ENCODE measurements around the gene CACNB2. TPM values are rescaled to one million over a fixed set of nuclear protein-coding genes. Genes with fewer than 3 reads are reported as not detected.
"Not testable (repeated sequence)": the region's sequence is repeated elsewhere in the genome, so short reads cannot be mapped to it uniquely, and the experiment has no call there.

Gene CACNB2
- total RNA-seq, 1 experiment from 2014 or later = not detected

DNA sequence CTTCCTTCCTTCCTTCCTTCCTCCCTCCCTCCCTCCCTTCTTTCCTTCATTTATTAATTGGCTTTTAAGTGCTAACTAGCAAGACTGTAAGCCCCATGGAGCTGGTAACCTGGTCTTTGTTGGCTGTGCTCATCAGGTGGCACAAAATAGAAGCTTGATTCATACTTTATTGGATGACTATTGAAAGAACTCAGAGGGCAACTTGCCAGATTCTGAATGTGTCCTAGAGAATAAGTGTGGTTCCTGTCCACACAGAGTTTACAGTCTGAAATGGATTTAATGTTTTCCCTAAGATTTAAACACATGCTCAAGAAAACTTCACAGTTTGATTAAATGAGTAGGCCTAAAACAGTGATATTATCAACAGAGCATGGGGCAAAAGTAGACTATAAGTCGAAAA, 3.1 kb upstream of the CACNB2 start:
- DNase-seq = no peak
- Histone ChIP-seq H3K36me3 (no peaks in the 10 kb centered on the region), H3K4me3 (no peak overlapping the region)

DNA sequence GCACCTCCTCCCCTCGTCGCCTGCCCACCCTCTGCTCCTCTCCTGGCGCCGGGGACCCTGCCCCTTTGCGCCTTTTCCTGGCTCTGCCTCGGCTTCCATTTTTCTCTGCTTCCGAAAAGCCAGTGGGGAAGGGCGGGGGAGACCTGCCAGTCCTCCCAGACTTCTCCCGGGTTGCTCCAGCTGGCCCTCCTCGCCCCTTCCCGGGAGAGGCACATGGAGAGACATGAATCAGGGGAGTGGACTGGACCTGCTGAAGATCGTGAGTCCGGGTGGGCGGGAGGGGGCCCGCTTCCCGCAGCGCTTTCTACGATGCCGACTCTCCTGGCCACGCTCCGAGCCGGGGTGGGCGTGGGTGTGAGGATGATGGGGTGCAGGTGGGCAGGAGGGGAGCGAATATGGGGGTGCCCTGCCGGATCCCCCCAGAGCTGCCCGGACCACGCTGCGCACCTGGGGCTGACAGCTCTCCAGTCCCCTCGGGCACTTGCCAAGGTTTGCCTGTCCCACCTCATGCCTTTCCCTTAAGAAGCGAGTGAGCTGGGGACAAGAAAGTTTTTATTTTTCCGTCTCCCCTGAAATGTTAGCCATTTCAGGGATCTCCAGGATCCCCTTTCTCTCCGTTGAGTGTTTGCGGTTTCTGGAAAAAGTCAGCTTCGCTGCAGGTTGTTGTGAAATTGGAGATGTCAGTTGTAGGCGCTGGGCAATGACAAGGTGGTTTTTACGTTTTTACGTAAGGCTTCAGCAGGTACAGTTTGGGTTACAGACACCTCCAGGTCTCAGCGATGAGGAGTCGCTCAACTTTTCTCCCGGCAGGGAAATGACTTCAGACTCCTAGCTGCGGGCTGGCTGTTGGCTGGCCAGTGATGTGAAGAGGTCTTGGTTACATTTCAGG, 977 bp downstream of the CACNB2 start:
- H3K9me3 ChIP-seq = 0 out of 2 replicates have a peak, but pooled peaks cover 3% of the 10 kb centered on the region
- DNase-seq = no peak
- H3K4me3 ChIP-seq = peak overlapping the region; percentile 50
- no peaks in the 10 kb centered on the region for H3K27me3 ChIP-seq
- no peaks in the 10 kb centered on the region for H3K36me3 ChIP-seq

More for the DNA sequence above, 3.1 kb upstream of the CACNB2 start:
- 0 out of 2 replicates have a peak, but pooled peaks cover 3% of the 10 kb centered on the region for H3K9me3 ChIP-seq
- H3K27me3 ChIP-seq = no peaks in the 10 kb centered on the region

DNA sequence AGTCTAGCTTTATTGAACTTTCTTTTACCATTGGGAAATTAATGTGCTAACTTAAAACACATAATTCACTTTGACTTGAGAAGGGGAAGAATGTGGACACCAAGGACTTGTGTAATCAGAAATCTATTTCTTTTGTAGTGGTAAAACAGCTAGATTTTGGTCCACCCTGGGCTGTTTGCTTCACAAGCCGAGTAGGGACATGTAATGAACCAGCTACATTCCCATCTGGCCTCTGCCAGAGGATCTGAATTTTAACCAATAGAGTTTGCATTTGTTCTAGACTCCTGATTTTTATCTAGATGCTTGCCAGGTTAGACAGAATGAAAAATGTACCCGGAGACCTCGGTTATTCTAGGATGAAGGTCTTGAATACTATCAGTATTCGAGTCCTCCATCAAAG, 1.9 kb downstream of the CACNB2 start:
- H3K4me3 ChIP-seq = no peak overlapping the region
- H3K9me3 ChIP-seq = 0 out of 2 replicates have a peak, but pooled peaks cover 3% of the 10 kb centered on the region
- no peak for DNase-seq
- no peaks in the 10 kb centered on the region for H3K27me3 ChIP-seq
- no peaks in the 10 kb centered on the region for H3K36me3 ChIP-seq

DNA sequence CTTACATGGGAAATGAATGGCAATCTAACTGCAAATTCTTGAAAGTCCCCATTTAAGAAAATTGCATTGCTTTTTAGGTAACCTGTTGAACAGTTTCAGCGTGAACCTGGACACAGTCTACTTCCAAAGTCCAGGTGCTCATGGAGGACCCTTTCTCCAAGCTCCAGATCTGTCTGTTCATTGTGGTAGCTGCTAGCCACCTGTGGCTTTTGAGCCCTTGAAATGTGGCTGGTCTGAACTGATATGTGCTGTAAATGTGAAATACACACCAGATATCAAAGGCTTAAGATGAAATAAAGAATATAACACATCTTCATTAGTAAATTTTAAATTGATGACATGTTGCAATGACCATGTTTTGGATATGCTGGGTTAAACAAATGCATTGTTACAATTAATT, 4.2 kb downstream of the CACNB2 start:
- H3K4me3 ChIP-seq = no peak overlapping the region
- H3K36me3 ChIP-seq = no peaks in the 10 kb centered on the region
- no peaks in the 10 kb centered on the region for H3K27me3 ChIP-seq
- H3K9me3 ChIP-seq = no peaks in the 10 kb centered on the region
- no peak for DNase-seq

DNA sequence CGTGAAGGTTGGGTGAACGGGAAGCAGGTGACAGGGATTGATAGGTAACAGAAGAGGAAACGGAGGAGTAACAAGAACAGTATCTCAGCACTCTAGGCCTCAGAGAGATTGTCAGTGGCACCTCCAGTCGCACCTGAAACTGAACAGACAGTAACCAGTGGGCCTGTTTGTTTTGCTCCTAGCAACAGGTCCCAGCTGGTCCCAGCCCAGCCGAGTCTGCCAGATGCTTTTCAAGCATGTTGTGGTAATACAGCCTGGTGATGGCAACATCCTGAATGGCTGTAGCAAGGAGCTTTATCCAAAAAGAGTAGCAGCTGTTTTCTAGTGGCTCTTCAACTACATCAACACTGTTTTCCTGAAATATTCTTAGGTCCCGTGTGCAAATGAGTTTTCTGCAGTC, 4.7 kb downstream of the CACNB2 start:
- DNase-seq = no peak
- H3K9me3 ChIP-seq = no peaks in the 10 kb centered on the region

DNA sequence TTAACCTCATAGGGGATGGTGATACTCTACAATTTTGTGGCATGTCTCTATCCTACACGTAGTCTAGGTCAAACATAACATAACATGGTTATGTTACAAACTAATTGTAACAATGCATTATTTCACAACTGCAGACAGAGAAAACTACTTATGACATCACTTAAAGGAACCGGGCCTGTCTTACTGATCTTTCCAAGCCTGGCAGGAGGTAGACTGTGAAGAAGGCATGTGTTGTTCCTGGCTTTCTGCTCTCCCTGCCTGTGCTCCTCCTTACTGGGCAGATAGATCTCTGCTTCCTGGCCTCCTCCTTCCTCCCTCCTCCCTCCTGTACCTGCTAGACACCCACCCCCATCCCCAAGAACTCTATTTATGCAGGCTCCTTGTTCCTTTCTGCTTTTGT, 5.4 kb downstream of the CACNB2 start:
- Histone ChIP-seq H3K9me3 (no peaks in the 10 kb centered on the region), H3K4me3 (no peak overlapping the region), H3K36me3 (no peaks in the 10 kb centered on the region), H3K27me3 (no peaks in the 10 kb centered on the region)
- DNase-seq = no peak

More for the DNA sequence above, 4.7 kb downstream of the CACNB2 start:
- H3K27me3 ChIP-seq = no peaks in the 10 kb centered on the region
- no peaks in the 10 kb centered on the region for H3K36me3 ChIP-seq
- H3K4me3 ChIP-seq = no peak overlapping the region

DNA sequence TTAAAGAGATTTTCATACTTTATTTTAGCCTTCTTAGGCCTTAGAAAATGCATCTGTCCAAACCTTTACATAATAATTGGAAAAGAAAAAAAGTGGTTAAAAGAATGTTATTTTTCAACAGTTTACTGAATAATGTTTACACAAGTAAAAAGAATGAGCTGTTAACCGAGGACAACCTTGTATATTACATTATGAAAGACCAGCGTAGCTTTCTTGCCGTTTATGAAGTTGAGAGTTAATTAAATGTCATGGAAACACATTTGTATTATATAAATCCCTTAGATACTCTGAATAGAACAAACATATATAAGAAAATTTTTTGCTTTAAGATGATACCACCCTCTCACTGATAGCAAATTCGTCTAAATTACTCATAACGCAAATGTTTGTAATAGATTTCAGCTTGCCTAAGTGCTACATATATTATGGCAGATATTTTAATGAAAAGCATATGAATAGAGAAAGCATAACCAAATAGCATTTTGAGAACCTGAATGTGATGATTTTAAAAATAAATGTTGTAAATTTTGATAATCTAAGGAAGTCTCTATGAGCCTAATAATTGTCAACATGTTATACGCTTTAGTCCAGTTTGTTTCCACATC, 9.1 kb downstream of the CACNB2 start:
- DNase-seq = no peak
- Histone ChIP-seq H3K27me3 (no peaks in the 10 kb centered on the region), H3K9me3 (no peaks in the 10 kb centered on the region)

DNA sequence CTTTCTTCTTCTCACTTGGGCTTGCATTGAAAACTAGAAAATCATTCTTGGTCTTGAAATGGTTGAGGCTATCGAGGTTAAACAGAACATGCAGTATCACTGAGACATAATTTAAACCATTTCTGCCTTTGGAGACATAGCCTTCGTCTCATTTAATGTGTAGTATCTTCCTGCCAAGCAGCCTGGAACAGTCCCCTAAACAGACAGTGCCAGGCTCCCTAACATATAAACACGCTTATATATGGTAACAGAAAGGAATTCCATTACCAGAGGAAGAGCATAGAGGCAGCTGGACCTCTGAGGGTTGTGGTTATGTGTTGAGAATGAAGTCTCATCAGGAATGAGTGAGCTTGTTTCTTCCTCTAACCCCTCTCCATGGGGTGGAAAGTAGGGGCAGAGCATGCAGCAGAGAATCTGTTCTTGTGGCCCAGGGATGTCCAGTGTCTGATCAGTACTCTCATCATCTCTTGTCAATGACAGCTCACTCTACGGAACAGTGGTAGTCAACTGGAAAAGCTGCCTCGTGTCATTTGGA, 11.2 kb downstream of the CACNB2 start:
- Histone ChIP-seq H3K4me3 (no peak overlapping the region), H3K9me3 (no peaks in the 10 kb centered on the region), H3K27me3 (no peaks in the 10 kb centered on the region), H3K36me3 (no peaks in the 10 kb centered on the region)
- no peak for DNase-seq

More for the DNA sequence above, 9.1 kb downstream of the CACNB2 start:
- H3K4me3 ChIP-seq = no peak overlapping the region
- H3K36me3 ChIP-seq = no peaks in the 10 kb centered on the region

DNA sequence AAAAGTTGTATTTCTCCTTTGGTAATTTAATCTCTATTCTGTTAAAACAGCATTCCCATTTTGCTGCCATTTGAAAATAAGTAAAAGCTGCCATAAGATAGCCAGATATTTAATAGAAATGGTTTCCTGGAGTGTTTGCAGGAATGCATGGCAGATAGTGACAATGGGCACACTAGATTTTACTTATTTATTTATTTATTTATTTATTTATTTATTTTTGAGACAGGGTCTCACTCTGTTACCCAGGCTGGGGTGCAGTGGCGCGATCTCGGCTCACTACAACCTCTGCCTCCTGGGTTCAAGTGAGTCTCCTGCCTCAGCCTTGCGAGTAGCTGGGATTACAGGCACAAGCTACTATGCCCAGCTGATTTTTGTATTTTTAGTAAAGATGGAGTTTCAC, 13.2 kb downstream of the CACNB2 start:
- DNase-seq, H3K9me3 ChIP-seq, H3K36me3 ChIP-seq, H3K27me3 ChIP-seq, H3K4me3 ChIP-seq: not testable (repeated sequence)

DNA sequence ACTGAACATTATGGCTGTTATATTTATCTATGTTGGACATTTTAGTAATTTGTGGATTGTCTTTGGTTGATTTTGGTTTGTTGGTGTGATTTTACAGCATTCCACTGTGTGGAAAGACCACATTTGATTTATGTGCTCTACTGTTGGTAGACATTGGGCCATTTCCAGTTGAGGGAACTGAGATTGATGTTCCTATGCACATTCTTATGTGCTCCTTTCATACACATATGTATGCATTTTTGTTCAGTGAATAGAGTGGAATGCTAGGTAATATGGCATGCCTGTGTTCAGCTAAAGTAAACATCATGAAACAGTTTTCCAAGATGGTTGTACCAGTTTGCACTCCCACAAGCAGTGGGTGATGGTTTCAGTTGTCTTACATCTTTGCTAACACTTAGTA, 15.1 kb downstream of the CACNB2 start:
- H3K36me3 ChIP-seq = no peaks in the 10 kb centered on the region
- H3K27me3 ChIP-seq = no peaks in the 10 kb centered on the region
- H3K9me3 ChIP-seq = no peaks in the 10 kb centered on the region
- DNase-seq = no peak
- H3K4me3 ChIP-seq = no peak overlapping the region

DNA sequence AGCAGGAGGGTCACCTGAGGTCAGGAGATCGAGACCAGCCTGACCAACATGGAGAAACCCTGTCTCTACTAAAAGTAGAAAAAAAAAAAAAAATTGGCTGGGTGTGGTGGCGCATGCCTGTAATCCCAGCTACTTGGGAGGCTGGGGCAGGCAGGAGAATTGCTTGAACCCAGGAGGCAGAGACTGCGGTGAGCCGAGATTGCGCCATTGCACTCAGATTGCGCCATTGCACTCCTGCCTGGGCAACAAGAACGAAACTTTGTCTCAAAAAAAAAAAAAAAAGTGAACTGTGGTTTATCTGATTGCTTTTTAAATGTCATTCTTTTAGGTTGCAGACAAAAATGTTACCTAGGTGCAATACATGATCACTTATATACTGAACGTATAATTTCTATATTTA, 16.6 kb downstream of the CACNB2 start:
- not testable (repeated sequence) for H3K4me3 ChIP-seq, DNase-seq, H3K27me3 ChIP-seq, H3K36me3 ChIP-seq, H3K9me3 ChIP-seq

DNA sequence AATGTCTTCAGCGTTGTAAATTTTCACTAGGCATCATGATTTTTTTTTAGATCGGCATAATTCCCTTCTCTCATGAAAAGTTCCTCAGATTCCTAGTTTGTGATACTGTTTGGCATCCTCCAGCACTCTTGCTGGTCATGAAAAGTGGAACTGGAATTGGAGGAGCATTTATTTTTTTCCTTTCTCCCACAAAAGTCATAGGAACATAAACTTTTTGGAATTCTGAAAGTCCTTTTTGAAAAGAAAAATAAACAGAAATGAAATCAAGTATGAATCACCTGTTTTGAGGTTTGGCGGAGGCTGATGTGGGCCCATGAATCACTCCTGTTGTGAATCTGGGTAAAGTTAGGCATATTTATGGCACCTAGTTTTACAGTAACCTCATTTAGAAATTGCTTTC, 17.7 kb downstream of the CACNB2 start:
- DNase-seq = peak; percentile 73
- Histone ChIP-seq H3K9me3 (no peaks in the 10 kb centered on the region), H3K36me3 (no peaks in the 10 kb centered on the region), H3K27me3 (no peaks in the 10 kb centered on the region), H3K4me3 (no peak overlapping the region)

DNA sequence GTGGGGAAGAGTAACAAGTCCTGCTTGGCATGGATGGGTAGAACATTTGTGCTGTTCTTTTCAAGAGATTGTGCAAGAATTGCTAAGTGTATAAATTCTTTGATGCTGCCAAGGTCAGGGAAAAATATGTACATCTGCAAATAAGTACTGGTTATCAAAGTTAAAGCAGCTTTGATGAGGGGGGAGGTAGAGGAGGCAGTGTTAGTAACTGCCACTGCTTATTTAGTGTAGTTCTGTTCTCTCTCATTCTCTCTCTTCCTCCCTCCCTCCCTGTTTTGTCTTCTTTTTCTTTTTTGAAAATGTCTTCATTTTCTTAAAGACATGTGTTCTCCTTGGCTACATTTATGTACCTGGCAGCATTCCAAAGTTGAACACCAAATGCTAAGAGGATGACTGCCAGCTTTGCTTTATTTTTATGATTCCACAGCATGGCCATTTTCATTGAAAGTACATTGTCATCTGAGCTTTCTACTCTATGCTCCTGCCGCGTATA, 18.6 kb downstream of the CACNB2 start:
- Histone ChIP-seq H3K36me3 (no peaks in the 10 kb centered on the region), H3K27me3 (no peaks in the 10 kb centered on the region), H3K9me3 (no peaks in the 10 kb centered on the region), H3K4me3 (no peak overlapping the region)
- DNase-seq = no peak

DNA sequence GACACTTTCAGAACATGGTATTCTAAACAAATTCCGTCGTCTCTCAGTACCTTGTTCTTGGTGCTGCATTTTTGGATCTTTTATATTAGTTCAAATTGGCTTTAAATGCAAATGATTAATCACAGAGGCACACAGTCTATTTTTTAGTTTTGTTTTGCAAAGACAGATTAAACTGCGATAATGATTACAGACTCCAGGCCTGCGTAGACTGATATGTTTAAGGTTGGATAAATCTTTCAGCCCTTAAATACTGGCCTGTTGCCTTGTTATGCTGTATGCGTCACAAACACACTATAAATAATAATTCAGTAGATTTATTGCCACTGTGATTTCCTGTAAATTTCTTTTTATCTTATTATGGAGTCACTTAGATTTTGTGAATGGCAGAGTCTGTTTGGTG, 19.3 kb downstream of the CACNB2 start:
- no peaks in the 10 kb centered on the region for H3K9me3 ChIP-seq
- DNase-seq = no peak
- no peaks in the 10 kb centered on the region for H3K27me3 ChIP-seq
- H3K36me3 ChIP-seq = no peaks in the 10 kb centered on the region
- no peak overlapping the region for H3K4me3 ChIP-seq

DNA sequence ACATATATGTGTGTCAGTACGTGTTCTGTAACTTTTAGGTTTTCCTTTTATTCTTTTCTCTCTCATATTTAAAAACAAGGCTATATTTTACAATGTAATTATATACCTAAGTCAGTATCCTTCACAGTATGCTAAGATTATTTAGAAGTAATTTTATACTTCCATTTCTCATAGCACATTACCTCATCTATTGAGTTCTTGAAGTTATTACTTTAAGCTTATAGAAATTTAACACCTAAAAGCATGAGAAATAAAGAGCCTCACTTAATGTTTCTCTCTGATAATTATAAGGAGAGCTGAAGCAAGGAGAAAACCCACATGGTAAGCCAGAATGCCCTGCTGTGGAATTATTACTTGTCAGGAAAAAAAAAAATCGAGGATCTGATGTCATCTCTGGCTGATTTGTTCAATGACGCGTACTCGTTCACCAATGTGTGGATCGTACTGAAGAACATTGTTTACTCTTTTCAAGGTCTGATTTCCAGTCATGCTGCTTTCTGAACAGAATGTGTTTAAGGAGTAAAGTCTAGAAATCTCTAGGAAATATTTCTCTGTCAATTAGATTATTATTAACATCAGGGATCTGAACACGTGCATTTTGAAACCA, 21.9 kb downstream of the CACNB2 start:
- H3K27me3 ChIP-seq = no peaks in the 10 kb centered on the region
- no peaks in the 10 kb centered on the region for H3K36me3 ChIP-seq
- no peak overlapping the region for H3K4me3 ChIP-seq
- DNase-seq = no peak
- no peaks in the 10 kb centered on the region for H3K9me3 ChIP-seq

DNA sequence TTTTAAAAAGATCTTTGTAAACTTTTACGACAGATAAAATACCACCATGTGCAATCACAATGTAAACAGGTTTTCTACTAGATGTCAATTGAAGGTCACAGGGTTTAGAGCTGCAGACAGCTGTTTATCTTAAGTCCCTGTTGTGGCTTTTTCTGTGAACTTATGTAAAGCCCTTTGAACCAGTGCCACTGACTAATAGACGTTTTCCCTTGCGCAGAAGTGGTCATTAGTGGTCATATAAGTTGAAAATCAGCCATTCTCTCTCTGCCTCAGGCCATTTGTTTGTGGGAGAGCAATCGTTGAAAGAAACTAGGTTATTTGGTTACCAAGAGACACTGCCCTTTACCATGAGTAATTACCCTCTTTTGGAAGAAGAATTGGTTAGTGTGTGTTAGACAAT, 23.9 kb downstream of the CACNB2 start:
- DNase-seq = peak; percentile 52
- Histone ChIP-seq H3K27me3 (no peaks in the 10 kb centered on the region), H3K4me3 (no peak overlapping the region), H3K36me3 (no peaks in the 10 kb centered on the region), H3K9me3 (no peaks in the 10 kb centered on the region)

DNA sequence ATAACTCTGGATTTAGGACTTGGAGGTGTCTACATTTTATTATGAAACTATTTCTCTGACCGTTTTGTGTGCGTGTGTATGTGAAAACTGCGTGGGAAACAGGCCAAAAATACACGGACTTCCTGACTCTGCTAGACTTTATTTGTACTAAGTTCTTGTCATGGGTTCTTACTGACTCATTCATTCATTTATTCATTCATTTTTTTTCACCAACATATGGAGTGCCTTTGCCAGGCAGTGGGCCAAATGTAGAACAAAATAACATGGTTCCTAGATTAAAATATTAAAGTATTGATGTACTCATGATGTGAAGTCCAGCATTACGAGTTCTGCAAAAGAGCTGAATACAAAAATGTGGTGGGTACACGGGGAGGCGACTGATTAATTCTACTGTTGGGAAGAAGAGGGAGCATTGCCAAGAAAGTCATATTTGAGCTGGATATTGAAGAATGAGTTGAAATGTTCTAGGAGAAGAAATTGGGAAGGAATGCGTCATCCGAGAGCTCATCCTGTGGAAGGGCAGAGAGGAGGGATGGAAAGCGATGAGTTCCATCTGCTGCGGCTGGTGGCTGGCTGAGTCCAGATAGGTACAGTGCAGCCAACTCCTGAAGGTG, 24.6 kb downstream of the CACNB2 start:
- Histone ChIP-seq H3K4me3 (no peak overlapping the region), H3K27me3 (no peaks in the 10 kb centered on the region), H3K9me3 (no peaks in the 10 kb centered on the region), H3K36me3 (no peaks in the 10 kb centered on the region)
- DNase-seq = peak; percentile 68

Data from MG63 (cell line).